ENCODE results near the gene AK8.

GRCh38 chr9:132776891-132777290 is 101.2 kb downstream of the AK8 start:
- TF ChIP-seq CTCF (IDR thresholded peaks at IDR 0.05; ENCODE audit: low read depth, low read length, missing input control) (no peak), EGR1 (IDR thresholded peaks at IDR 0.05; ENCODE audit: low read depth in 2 of 2) (no peak)
